Esophagus (tissue), 2 donors: ENCODE results near the gene ATP8B4. TPM values are rescaled to one million over a fixed set of nuclear protein-coding genes. Genes with fewer than 3 reads are reported as not detected.

Experiments
- H3K27ac ChIP-seq, 2 donors: one replicate each; pipeline ENCODE4 v1.5.1; 2013; ENCODE audit warnings: low read depth in 2 of 2, mild to moderate bottlenecking in 2 of 2, inconsistent platforms in 1 of 2, low read length in 1 of 2, moderate library complexity in 1 of 2
- H3K27me3 ChIP-seq, 2 donors: one replicate each; pipeline ENCODE4 v1.6.1; 2013; ENCODE audit warnings: low read length in 2 of 2, control low read depth in 1 of 2, mild to moderate bottlenecking in 1 of 2; ENCODE audit not compliant: insufficient read depth in 2 of 2, control insufficient read depth in 1 of 2
- H3K36me3 ChIP-seq, 2 donors: one replicate each; pipeline ENCODE4 v1.6.1; 2013; ENCODE audit warnings: low read length in 1 of 2; ENCODE audit not compliant: control insufficient read depth in 2 of 2, insufficient read depth in 2 of 2
- H3K4me1 ChIP-seq, 2 donors: one replicate each; pipeline ENCODE4 v1.6.1; 2013; ENCODE audit warnings: low read length in 1 of 2; ENCODE audit not compliant: control insufficient read depth in 2 of 2, insufficient read depth in 2 of 2
- H3K4me3 ChIP-seq, 2 donors: one replicate each; pipeline ENCODE4 v1.5.1; 2013; ENCODE audit warnings: low read length in 2 of 2, mild to moderate bottlenecking in 2 of 2, low read depth in 1 of 2, moderate library complexity in 1 of 2
- H3K9me3 ChIP-seq, 2 donors: one replicate each; pipeline ENCODE4 v1.6.1; 2013; ENCODE audit warnings: mild to moderate bottlenecking in 2 of 2, low read depth in 1 of 2, low read length in 1 of 2, moderate library complexity in 1 of 2; ENCODE audit not compliant: control insufficient read depth in 2 of 2, insufficient read depth in 1 of 2
- WGBS, 2 donors: extraction: QIAGEN DNeasy Blood & Tissue Kit; methylation state at CpG; one replicate each; pipeline ENCODE4 v1.1.7; 2013; 5-methylcytosine and 5-hydroxymethylcytosine counted together
- polyA plus RNA-seq, 2 donors: library from polyadenylated mRNA; stranded (reverse); fragments of 200-250 nt; gene quantifications; one replicate each; pipeline ENCODE4 v1.2.3, GENCODE V29; 2013
- donor health status: healthy with polysubstance abuse.
- donor health status: Bipolar disorder and iron deficiency.

Gene ATP8B4
- polyA plus RNA-seq, 2 donors = 0.75 to 0.84 TPM

DNA sequence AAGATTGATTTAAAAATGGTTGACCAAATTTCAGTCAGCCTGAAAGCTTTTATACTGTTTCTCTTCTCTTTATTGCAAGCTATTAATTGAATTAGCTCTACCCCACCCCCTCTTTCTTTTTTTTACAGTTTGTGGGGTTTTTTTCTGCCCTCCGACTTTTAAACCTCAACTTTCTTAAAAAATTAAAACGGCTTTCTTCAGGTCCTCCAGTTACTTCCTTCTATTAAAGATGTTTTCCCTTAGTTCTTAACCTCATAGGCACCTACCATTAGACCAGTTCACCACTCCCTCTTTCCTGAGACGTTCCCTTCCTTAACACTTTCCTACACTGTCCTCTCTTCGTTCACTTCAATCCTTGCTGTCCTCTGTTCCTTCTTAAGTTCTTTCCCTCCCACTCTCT lies 52.4 kb downstream of the ATP8B4 start:
- Histone ChIP-seq H3K27me3 (no peaks in the 10 kb centered on the region), H3K27ac (no peak overlapping the region), H3K4me3 (no peak overlapping the region), H3K36me3 (no peaks in the 10 kb centered on the region), H3K4me1 (no peaks in the 10 kb centered on the region), H3K9me3 (no peaks in the 10 kb centered on the region)
- WGBS, 2 donors = 64 to 77% methylated on average over 4 of the region's 4 CpGs

GRCh38 chr15:50066202-50066601 lies 52.8 kb downstream of the ATP8B4 start:
- Histone ChIP-seq H3K36me3 (no peaks in the 10 kb centered on the region), H3K4me1 (no peaks in the 10 kb centered on the region), H3K27me3 (no peaks in the 10 kb centered on the region), H3K4me3 (no peak overlapping the region), H3K9me3 (no peaks in the 10 kb centered on the region), H3K27ac (no peak overlapping the region)
- 46 to 49% methylated on average over 2 of the region's 2 CpGs for WGBS, 2 donors

DNA sequence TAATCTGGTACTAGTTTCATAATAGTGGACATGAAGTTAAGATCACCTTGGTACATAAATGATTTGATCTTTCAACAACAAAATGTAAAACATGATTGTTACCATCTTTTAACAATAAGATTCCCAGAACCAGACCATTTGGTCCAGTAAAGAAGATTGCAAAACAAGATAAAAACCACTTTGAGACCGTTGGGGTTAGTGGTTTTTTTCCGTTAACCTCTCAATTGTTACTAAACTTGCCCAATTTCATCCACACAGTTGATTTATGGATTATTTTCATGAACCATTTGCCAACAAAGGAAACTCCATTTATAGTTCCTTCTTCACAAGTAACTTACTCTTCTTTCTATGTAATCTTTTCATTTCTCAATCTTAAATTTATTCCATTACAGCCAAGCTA lies 53.8 kb downstream of the ATP8B4 start:
- no peak overlapping the region for H3K27ac ChIP-seq
- H3K36me3 ChIP-seq = no peaks in the 10 kb centered on the region
- 42 to 51% methylated on average over 2 of the region's 2 CpGs for WGBS, 2 donors
- no peaks in the 10 kb centered on the region for H3K4me1 ChIP-seq
- no peaks in the 10 kb centered on the region for H3K27me3 ChIP-seq
- H3K9me3 ChIP-seq = no peaks in the 10 kb centered on the region
- H3K4me3 ChIP-seq = no peak overlapping the region

GRCh38 chr15:50064673-50065072 lies 54.4 kb downstream of the ATP8B4 start:
- 75% methylated on average over 4 of the region's 4 CpGs for WGBS, 2 donors
- Histone ChIP-seq H3K36me3 (no peaks in the 10 kb centered on the region), H3K27me3 (no peaks in the 10 kb centered on the region), H3K4me1 (no peaks in the 10 kb centered on the region), H3K9me3 (no peaks in the 10 kb centered on the region), H3K27ac (no peak overlapping the region), H3K4me3 (no peak overlapping the region)

DNA sequence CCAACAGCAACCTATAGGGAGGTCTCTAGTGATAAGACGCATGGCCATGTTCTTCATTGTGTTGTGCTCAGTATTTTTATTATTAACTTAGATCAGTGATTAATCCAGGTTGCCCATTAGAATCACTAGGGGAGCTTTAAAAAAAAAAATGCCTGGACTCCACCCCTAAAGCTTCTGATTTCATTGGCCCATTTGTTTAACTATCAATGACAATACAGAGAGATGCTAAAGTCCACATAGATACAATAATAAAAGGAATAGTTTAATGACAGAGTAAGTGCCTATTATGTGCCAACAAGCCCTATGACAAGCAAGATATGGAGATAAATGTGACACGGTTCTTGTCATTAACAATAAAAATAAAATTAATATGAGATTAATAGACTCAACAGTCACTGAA lies 55.8 kb downstream of the ATP8B4 start:
- Histone ChIP-seq H3K27ac (no peak overlapping the region), H3K9me3 (peaks cover 0 to 2% of the 10 kb centered on the region in 2 donors), H3K27me3 (no peaks in the 10 kb centered on the region), H3K36me3 (no peaks in the 10 kb centered on the region), H3K4me3 (no peak overlapping the region), H3K4me1 (no peaks in the 10 kb centered on the region)
- 54 to 84% methylated on average over 2 of the region's 2 CpGs for WGBS, 2 donors

GRCh38 chr15:50061503-50061902 lies 57.5 kb downstream of the ATP8B4 start:
- no peaks in the 10 kb centered on the region for H3K27me3 ChIP-seq
- no peak overlapping the region for H3K27ac ChIP-seq
- H3K36me3 ChIP-seq = no peaks in the 10 kb centered on the region
- H3K4me1 ChIP-seq = no peaks in the 10 kb centered on the region
- peaks cover 0 to 2% of the 10 kb centered on the region in 2 donors for H3K9me3 ChIP-seq
- H3K4me3 ChIP-seq = no peak overlapping the region

GRCh38 chr15:50059883-50060282 lies 59.1 kb downstream of the ATP8B4 start:
- Histone ChIP-seq H3K36me3 (no peaks in the 10 kb centered on the region), H3K27ac (no peak overlapping the region), H3K4me1 (no peaks in the 10 kb centered on the region), H3K9me3 (peaks cover 0 to 2% of the 10 kb centered on the region in 2 donors), H3K4me3 (no peak overlapping the region), H3K27me3 (no peaks in the 10 kb centered on the region)
- WGBS, 2 donors = 59 to 69% methylated on average over 5 of the region's 5 CpGs

GRCh38 chr15:50059203-50059772 lies 59.7 kb downstream of the ATP8B4 start:
- Histone ChIP-seq H3K36me3 (no peaks in the 10 kb centered on the region), H3K4me3 (no peak overlapping the region), H3K9me3 (peaks cover 0 to 2% of the 10 kb centered on the region in 2 donors), H3K27ac (no peak overlapping the region), H3K27me3 (no peaks in the 10 kb centered on the region), H3K4me1 (no peaks in the 10 kb centered on the region)
- WGBS, 2 donors = 88% methylated on average over 5 of the region's 5 CpGs

GRCh38 chr15:50057905-50058639 lies 61.0 kb downstream of the ATP8B4 start:
- H3K4me1 ChIP-seq = no peaks in the 10 kb centered on the region
- no peaks in the 10 kb centered on the region for H3K27me3 ChIP-seq
- peaks cover 0 to 2% of the 10 kb centered on the region in 2 donors for H3K9me3 ChIP-seq
- no peak overlapping the region for H3K4me3 ChIP-seq
- 47 to 48% methylated on average over 5 of the region's 5 CpGs for WGBS, 2 donors
- H3K27ac ChIP-seq = peak overlapping the region; percentile 21 to 22
- H3K36me3 ChIP-seq = no peaks in the 10 kb centered on the region

DNA sequence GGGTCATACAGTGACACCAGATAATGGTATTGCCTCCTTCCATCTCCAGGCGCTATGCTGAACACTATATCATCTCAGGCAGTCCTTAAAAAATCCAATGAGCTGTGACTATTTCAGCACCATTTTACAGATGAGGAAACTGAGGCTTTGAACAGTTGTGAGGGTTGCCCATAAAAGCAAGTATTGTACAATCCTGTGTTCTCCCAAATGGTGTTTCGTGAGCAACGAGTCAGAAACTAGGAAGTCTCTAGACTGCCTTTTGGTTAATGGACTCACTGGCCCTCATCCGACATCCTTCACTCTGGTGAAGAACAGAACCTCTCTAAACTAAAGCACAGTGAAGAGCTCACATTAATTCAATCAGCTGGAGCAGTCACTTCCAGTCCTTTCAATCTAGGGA lies 61.8 kb downstream of the ATP8B4 start:
- 90 to 94% methylated on average over 4 of the region's 4 CpGs for WGBS, 2 donors

More for the DNA sequence above, 61.8 kb downstream of the ATP8B4 start:
- Histone ChIP-seq H3K36me3 (no peaks in the 10 kb centered on the region), H3K27ac (no peak overlapping the region), H3K4me3 (no peak overlapping the region), H3K4me1 (no peaks in the 10 kb centered on the region), H3K27me3 (no peaks in the 10 kb centered on the region), H3K9me3 (peaks cover 0 to 2% of the 10 kb centered on the region in 2 donors)
